CD4-positive, alpha-beta T cell treated with Interleukin-1 beta for 1 hour (primary cell): Measurements from ENCODE around the gene ALDH1B1.

Source experiments
- DNase-seq, 2 donors: peaks; one replicate each; pipeline ENCODE4 v3.0.0-alpha.2; 2020 to 2022

Gene ALDH1B1

GRCh38 chr9:38392235-38393127, at the start of gene ALDH1B1:
TSS of gene ALDH1B1 (plus strand) at chr9:38392702. CDS start at chr9:38395749, 3,047 bp downstream.
- peak; percentile 58 to 75 for DNase-seq

GRCh38 chr9:38343037-38343436, 49.5 kb upstream of the ALDH1B1 start:
- DNase-seq, result no peak

- no peak for DNase-seq
Observed at GRCh38 chr9:38343552-38343951, 49.0 kb upstream of the ALDH1B1 start.

DNA sequence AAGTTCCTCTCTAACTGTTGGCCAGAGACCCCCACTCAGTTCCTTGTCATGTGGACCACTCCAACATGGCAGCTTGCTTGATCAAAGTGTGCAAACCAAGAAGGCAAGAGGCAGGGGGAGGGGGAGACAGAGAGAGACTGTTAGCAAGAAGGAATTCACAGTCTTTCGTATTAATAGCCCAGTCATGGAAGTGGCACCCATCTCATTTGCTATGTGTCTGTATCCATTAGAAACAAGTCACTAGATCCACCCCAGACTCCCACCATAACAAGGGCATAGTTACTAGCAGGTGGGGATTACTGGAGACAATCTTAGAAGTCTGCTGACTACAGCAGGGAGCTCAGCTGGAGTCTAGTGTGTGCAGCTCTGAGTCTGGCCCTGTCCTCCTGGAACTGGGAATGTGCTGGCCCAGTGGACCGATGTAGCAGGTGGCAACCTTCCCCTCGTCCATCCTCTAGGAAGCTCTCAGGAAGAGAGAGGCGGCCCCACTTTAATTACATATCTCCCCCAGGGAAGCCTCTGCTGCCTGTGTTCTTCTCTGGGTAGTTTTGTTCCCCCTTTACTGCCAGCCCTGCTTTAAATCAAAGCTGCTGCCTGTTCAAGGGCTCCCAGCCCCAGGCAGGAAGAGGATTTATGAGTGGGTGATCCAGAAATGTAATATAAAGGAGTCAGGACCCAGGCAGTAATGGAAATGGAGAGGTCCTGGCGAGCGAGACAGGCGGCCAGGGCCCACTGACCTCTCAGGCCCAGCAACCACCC, 47.8 kb upstream of the ALDH1B1 start:
- DNase-seq, result no peak

DNA sequence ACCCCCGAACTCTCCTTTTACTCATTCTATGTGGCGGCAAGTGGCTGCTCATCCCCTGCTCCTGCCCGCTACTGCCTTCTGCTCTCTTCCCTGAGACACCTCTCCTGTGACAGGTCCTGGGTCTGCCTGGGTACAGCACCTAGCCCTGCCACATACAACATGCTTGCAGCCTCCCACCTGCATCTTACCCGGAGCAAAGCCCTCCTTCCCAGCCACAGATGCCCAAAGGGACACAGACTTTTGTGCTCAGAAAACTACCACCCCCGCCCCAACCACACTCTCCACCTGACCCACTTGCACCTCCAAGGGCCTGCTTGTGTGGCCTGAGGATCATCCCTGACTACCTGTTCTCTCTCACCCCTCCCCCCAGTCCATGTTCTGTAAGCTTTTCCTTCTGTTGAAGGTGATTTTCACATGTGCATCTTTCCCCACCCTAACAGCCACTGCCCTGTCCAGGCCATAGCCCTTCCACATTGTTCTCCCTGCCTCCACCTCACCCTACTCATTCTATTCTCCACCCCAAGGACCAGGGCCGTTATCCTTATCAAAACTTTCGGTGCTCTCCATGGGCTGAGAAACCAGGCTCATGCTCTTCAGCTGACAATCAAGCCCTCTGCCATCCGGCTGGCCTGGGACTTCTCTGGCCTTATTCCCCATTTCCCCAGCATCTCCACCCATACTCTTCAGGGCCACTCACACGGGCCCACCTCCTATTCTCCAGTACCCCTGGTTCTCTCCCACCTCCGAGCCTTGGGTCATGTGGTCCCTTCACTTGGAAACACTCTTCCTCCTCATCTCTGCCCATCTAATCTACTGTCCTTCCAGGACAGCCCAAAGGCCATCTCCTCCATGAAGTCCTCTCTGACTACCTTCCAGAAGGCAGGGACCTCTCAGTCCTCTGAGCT, 46.4 kb upstream of the ALDH1B1 start:
- no peak for DNase-seq

DNA sequence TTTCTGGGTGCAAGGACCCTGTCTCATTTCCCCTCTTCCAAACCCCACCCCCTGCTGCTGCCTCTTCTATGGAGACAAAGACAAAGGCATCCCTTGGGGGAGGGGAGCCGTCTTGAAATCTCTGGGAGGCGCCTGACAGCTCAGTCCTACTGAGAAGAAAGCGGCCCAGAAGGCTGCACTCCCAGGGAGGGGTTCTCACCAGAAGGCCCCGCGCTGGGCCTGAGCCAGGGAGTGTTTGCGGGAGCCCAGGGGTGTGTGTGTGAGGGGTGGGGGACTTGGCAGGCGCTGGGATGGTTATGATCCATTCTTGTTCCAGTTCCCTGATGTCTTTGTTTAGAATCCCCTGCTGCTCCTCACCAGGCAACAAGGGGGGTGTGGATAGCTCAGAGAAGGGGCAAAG, 45.7 kb upstream of the ALDH1B1 start:
- no peak for DNase-seq

- DNase-seq, result no peak
Observed at GRCh38 chr9:38347271-38347671, 45.2 kb upstream of the ALDH1B1 start.

DNA sequence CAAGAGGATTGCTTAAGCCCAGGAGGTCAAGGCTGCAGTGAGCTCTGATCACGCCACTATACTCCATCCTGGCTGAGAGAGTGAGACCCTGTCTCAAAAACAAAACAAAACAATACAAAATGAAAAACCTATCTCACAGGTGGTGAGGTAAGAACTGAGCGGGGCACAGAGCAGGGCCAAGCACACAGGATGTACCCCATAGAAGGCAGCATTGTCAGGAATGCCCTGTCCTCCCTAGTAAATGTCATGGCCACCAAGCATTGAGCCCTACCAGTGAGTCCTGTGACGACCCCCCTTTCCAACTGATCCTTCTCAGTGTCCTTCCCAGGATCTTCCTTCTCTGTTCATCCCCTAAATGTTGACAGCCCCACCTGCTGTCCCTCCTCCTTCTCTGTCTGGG, 44.6 kb upstream of the ALDH1B1 start:
- no peak for DNase-seq

DNA sequence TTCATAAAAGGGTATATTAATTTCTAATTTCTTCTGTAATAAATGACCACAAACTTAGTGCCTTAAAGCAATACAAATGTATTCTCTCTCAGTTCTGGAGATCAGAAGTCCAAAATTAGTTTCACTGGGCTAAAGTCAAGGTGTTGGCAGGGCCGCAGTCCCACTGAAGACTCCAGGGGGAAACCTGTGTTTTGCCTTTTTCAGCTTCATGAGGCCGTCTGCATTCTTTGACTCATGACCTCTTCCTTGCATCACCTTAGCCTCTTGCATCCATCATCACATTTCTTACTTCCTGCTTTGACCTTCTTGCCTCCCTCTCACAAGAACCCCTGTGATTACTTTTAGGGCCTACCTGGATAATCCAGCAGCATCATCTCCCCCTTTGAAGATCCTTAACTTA, 42.0 kb upstream of the ALDH1B1 start:
- no peak for DNase-seq

DNA sequence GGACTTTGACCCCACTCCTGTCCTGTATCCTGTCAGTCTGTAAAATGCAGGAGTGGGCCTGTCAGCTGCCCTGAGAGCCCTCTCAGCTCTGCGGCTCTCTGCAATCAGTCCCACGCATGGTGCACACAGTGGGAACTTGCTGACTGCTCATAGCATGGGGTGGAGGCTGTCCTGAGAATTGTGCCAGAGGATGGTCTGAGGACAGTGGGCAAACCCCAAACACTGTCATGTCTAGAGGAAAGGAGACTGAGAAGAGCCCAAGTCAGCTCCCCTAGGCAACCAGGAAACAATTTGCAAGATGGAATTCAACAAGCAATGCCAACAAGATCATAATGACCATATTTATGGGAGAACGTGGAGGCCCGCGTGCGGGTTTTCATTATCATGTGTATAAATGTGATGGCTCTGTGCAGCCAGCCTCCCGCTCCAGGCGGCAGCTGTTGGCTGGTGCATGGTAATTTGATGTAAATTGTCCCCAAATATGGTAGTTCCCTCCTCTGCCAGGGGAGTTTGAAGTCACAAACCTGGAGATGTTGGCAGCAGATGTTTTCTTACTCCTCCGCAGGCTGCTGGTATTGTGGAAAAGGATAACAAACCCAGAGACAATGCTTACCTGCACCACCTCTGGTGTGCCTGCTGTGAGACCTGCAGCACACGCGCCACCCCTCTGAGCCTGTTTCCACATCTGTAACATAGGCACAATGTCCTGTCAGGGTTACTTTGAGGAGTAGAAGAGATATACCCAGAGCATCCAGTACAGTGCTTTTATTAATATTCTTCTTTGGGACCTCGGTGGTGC, 39.8 kb upstream of the ALDH1B1 start:
- no peak for DNase-seq

- no peak for DNase-seq
Observed at GRCh38 chr9:38355115-38355514, 37.4 kb upstream of the ALDH1B1 start.

DNA sequence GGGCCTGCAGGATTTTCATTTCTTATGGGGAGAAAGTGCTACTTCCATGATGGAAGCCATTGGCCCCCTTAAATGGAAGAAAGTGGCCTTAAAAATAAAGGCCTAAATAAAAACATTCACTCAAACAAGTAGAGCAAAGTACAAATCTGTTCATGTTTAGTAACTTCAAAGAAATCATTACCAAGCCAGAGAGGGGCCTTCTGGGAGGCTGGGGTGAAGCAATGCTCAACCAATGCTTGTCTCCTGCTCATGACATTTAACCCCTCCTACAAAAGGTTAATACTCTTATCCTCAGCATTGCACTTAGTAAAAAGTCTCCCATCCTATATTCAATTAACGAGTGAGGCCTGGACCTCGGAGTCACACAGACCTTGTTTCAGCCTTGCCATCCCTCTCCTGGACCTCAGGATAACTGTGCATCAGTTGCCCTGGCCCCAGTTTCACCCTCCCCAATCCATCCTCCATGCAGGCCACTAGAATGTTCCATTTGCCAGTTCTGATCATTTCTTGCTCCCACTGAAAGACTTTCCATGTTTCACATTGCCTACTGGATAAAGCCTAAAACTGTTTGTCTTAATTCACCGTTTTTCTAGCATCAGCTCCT, 36.9 kb upstream of the ALDH1B1 start:
- DNase-seq, result no peak

DNA sequence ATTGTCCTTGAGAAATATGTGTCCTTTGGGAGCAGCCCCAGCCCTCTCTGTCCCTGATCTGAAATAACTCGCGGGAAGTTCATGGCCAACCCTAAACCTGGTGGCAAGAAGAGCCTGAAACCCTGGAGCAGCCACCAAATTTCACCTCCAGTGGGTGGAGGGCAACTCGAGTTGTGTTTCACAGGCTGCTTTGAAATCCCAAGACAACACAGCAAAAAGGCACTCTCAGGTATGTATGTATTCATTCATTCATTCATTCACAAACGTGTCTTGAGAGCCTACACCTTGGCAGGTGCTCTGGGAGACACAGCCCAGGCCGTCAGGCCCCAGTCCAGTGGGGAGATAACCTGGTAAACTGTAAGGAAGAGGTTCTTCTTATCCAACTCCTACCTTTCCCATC, 35.7 kb upstream of the ALDH1B1 start:
- no peak for DNase-seq

- no peak for DNase-seq
Observed at GRCh38 chr9:38357350-38358114, 35.0 kb upstream of the ALDH1B1 start.

DNA sequence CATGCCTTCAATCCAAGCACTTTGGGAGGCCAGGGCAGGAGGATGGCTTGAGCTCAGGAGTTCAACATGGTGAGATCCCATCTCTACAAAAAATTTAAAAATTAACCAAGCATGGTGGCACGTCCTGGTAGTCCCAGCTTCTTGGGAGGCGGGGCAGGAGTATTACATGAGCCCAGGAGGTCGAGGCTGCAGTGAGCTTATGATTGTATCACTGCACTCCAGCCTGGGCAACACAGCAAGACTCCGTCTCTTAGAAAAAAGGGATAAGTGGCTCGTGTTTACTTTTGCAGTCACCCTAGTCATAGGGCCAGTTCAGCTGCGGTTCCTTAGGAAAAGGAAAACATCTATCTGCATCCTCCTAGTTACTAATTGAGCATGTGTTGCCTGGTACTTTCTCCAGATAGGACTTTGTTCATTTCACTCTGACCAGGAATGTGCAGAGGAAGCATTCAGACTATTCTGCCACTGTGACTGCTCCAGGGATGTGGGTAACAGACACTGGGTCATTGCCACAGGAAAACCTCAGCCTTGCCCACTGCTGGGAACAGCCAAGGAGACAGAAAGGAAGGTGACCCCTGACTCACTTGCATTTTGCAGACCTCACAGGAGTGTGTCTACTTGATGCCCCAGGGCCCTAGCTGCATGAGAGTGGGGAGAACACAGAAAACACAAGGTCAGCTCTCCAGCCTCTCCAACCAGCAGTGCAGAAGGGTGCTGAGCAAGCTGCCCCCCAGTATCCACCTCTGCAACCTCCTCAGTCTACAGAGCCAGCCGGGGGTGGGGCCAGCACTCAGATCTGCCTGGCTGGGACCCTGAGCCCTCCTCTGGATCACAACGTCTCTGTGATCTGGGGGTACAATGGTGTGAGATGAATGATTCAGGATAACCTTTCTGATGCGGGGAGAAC, 33.9 kb upstream of the ALDH1B1 start:
- DNase-seq, result no peak

DNA sequence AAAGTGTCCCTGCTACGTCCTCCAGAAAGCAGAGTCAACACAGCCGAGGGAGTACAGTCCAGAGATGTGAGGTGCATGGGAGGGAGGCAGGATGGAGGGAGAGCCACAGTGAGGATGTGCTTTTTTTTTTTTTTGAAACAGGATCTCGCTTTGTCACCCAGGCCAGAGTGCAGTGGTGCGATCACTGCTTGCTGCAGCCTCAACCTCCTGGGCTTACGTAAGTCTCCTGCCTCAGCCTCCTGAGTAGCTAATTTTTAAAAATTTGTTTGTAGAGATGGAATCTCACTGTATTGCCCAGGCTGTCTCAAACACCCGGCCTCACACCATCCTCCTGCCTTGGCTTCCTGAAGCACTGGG, 33.2 kb upstream of the ALDH1B1 start:
- DNase-seq, result no peak

DNA sequence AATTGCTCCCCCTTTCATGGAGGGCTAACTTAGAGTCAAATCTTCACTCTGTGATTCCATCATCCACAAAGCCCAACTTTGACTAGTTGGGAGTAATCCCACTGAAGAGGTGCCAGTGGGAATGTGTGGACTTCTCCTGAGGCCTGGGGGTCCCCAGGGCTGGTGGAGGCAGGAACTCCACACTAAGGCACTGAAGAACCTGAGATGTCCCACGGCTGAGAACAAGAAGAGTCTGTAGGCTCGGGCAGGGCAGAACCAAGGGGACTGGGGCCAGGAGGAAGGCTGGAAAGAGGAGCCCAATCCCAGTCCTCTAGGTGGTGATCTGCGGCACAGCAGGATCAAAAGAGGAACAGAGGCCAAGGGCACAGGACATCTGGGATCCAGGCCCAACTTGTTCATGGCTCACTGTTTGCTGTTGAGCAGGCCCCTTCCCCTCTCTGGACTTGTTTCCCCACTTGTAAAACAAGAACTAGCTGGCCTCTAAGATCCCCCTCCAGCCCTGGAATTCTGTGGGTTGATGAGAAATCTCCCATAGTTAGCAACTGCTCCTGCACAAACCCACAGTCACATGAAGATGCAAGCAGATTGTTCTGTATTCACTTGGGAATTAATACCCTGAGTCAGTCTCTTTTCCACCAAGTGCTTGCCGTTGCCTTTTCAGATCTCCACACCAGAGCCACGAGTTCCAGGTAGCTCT, 32.7 kb upstream of the ALDH1B1 start:
- no peak for DNase-seq

DNA sequence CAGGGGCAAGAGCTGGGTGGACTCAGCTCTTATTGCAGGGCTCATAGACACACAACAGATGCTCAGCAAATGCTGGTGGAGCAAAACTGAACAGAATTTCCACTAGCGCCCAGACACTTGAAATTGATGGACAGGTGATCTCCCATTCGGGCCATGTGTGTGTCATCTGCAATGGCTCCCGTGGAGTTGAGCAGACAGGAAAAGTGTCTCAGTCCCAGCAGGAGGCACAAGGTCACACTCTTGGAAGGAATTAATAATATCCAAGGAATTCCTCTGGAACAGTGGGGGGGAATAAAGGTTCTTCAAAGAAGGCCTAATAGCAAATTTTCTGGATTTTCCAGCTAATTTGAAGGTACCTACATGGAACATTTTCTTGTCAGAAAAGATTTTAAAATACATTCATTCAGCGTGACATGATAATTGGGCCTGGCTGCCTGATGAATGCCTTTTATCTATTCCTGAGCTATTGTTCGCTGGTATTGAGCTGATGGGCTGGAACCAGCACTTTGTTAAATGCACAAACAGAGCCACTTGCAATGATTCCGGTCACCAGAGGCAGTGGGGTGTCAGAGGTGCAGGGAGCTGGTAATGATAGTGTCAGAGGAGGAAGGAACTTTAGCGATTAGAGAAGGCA, 31.5 kb upstream of the ALDH1B1 start:
- no peak for DNase-seq

- no peak for DNase-seq
Observed at GRCh38 chr9:38361473-38361850, 31.0 kb upstream of the ALDH1B1 start.
